ENCODE data around the gene ARL15.

Gene ARL15

DNA sequence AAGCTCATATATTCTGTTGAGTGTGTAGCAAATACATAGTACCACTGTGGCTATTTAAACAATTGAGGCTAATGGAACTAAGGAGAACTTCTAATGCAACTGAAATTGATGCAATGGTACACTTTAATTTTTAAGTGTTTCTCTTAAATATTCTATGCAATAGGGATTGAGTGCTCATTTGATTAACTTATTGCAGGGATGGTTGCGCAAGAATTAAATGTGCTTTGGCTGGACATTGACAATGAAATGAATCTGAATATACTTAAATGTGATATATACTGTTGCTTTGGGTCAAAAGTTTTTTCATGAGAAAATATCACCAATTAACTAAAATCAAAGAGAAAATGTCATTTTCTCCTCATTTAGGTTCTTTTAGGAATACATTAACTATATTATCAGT is 227.1 kb downstream of the ARL15 start:
- Histone ChIP-seq H3K27ac (replicated peaks) (no peak overlapping the region), H3K27me3 (ENCODE audit: insufficient read depth, poor library complexity, severe bottlenecking) (no peaks in the 10 kb centered on the region), H3K4me3 (replicated peaks; ENCODE audit: insufficient read depth, low read length) (no peak overlapping the region)
- no peak for DNase-seq (ENCODE audit: low read depth in 1 of 2, low spot score in 1 of 2)
- no peak for TF ChIP-seq SPI1 (IDR thresholded peaks at IDR 0.05; ENCODE audit: borderline replicate concordance, low read depth)
- no peak for TF ChIP-seq POLR2AphosphoS5 (IDR thresholded peaks at IDR 0.05; ENCODE audit: low read depth)
- TF ChIP-seq, protein P1, sequence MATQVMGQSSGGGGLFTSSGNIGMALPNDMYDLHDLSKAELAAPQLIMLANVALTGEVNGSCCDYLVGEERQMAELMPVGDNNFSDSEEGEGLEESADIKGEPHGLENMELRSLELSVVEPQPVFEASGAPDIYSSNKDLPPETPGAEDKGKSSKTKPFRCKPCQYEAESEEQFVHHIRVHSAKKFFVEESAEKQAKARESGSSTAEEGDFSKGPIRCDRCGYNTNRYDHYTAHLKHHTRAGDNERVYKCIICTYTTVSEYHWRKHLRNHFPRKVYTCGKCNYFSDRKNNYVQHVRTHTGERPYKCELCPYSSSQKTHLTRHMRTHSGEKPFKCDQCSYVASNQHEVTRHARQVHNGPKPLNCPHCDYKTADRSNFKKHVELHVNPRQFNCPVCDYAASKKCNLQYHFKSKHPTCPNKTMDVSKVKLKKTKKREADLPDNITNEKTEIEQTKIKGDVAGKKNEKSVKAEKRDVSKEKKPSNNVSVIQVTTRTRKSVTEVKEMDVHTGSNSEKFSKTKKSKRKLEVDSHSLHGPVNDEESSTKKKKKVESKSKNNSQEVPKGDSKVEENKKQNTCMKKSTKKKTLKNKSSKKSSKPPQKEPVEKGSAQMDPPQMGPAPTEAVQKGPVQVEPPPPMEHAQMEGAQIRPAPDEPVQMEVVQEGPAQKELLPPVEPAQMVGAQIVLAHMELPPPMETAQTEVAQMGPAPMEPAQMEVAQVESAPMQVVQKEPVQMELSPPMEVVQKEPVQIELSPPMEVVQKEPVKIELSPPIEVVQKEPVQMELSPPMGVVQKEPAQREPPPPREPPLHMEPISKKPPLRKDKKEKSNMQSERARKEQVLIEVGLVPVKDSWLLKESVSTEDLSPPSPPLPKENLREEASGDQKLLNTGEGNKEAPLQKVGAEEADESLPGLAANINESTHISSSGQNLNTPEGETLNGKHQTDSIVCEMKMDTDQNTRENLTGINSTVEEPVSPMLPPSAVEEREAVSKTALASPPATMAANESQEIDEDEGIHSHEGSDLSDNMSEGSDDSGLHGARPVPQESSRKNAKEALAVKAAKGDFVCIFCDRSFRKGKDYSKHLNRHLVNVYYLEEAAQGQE (IDR thresholded peaks at IDR 0.05; ENCODE audit: insufficient replicate concordance, low read depth), result no peak
- no peak for TF ChIP-seq GABPA (IDR thresholded peaks at IDR 0.05; ENCODE audit: low read depth)
- TF ChIP-seq, protein P2, sequence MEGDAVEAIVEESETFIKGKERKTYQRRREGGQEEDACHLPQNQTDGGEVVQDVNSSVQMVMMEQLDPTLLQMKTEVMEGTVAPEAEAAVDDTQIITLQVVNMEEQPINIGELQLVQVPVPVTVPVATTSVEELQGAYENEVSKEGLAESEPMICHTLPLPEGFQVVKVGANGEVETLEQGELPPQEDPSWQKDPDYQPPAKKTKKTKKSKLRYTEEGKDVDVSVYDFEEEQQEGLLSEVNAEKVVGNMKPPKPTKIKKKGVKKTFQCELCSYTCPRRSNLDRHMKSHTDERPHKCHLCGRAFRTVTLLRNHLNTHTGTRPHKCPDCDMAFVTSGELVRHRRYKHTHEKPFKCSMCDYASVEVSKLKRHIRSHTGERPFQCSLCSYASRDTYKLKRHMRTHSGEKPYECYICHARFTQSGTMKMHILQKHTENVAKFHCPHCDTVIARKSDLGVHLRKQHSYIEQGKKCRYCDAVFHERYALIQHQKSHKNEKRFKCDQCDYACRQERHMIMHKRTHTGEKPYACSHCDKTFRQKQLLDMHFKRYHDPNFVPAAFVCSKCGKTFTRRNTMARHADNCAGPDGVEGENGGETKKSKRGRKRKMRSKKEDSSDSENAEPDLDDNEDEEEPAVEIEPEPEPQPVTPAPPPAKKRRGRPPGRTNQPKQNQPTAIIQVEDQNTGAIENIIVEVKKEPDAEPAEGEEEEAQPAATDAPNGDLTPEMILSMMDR (IDR thresholded peaks at IDR 0.05; ENCODE audit: insufficient read depth, low read length), result no peak

DNA sequence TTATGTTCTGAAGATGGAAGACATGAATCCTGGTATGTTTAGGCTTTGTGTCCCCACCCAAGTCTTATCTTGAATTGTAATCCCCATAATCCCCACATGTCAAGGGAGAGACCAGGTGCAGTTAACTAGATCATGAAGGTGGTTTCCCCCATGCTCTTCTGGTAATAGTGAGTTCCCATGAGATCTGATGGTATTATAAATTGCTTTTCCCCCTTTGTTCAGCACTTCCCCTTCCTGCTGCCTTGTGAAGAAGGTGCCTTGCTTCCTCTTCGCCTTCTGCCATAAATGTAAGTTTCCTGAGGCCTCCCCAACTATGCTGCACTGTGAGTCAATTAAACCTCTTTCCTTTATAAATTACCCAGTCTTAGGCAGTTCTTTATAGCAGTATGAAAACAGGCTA is 229.0 kb downstream of the ARL15 start:
- DNase-seq (ENCODE audit: low read depth in 1 of 2, low spot score in 1 of 2), result peak in 1 of 2 experiments; percentile 41
- Histone ChIP-seq H3K4me3 (replicated peaks; ENCODE audit: insufficient read depth, low read length) (no peak overlapping the region), H3K27me3 (ENCODE audit: insufficient read depth, poor library complexity, severe bottlenecking) (no peaks in the 10 kb centered on the region), H3K27ac (replicated peaks) (no peak overlapping the region)
- peak; percentile 78 for TF ChIP-seq SPI1 (IDR thresholded peaks at IDR 0.05; ENCODE audit: borderline replicate concordance, low read depth)
- TF ChIP-seq, protein P2 (IDR thresholded peaks at IDR 0.05; ENCODE audit: insufficient read depth, low read length), result no peak
- TF ChIP-seq, protein P1 (IDR thresholded peaks at IDR 0.05; ENCODE audit: insufficient replicate concordance, low read depth), result no peak
- TF ChIP-seq POLR2AphosphoS5 (IDR thresholded peaks at IDR 0.05; ENCODE audit: low read depth), result no peak

- Histone ChIP-seq H3K27ac (replicated peaks) (no peak overlapping the region), H3K4me3 (replicated peaks; ENCODE audit: insufficient read depth, low read length) (no peak overlapping the region), H3K27me3 (ENCODE audit: insufficient read depth, poor library complexity, severe bottlenecking) (no peaks in the 10 kb centered on the region)
- DNase-seq (ENCODE audit: low read depth in 1 of 2, low spot score in 1 of 2), result peak in 1 of 2 experiments; percentile 29
- TF ChIP-seq, protein P1 (IDR thresholded peaks at IDR 0.05; ENCODE audit: insufficient replicate concordance, low read depth), result no peak
- TF ChIP-seq SPI1 (IDR thresholded peaks at IDR 0.05; ENCODE audit: borderline replicate concordance, low read depth), result peak; percentile 21; the same call in 1 of the 2 replicates
These were observed 229.5 kb downstream of the ARL15 start for GRCh38 chr5:54080831-54081230.

DNA sequence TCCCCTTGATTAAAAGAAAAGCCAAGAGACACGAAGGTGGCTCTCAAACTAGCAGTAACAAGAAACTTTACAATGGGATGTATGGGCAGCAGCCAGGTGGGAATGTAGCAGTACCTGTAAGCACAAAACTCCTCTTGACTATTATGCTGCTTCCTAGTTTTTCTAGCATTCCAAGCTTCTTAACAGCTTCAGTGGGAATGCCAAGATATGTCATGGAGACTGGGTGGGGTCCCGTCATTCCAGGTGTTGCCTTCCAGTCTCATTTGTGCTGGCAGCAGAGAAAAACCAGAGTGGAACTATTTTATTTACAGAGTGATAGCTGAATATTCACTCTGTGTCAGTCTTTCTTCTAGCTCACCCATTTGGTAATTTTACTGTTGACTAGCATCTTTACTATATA is 236.6 kb downstream of the ARL15 start:
- Histone ChIP-seq H3K27me3 (ENCODE audit: insufficient read depth, poor library complexity, severe bottlenecking) (no peaks in the 10 kb centered on the region), H3K27ac (replicated peaks) (no peak overlapping the region), H3K4me3 (replicated peaks; ENCODE audit: insufficient read depth, low read length) (no peak overlapping the region)
- TF ChIP-seq SPI1 (IDR thresholded peaks at IDR 0.05; ENCODE audit: borderline replicate concordance, low read depth) (no peak), POLR2AphosphoS5 (IDR thresholded peaks at IDR 0.05; ENCODE audit: low read depth) (no peak), GABPA (IDR thresholded peaks at IDR 0.05; ENCODE audit: low read depth) (no peak)
- TF ChIP-seq, protein P1 (IDR thresholded peaks at IDR 0.05; ENCODE audit: insufficient replicate concordance, low read depth), result no peak
- TF ChIP-seq, protein P2 (IDR thresholded peaks at IDR 0.05; ENCODE audit: insufficient read depth, low read length), result no peak
- no peak for DNase-seq (ENCODE audit: low read depth in 1 of 2, low spot score in 1 of 2)
